Activated CD4-positive, alpha-beta T cell treated with anti-CD3 and anti-CD28 coated beads, Interleukin-2, Interleukin-6, amounts not matched to agents 100 ng/mL and 50 ng/mL, durations not matched to agents 16 hours and 8 hours (primary cell): ENCODE measurements around the gene LYAR.

Experiments
- DNase-seq: peaks from one replicate; pipeline ENCODE4 v3.0.0-alpha.2; 2020

The LYAR gene

GRCh38 chr4:4289941-4290850, at the start of gene LYAR, which contains the start of gene ZBTB49:
Gene LYAR, minus strand, starts transcription at chr4:4290154. Its CDS starts 6,412 bp downstream, at chr4:4283742.
Gene ZBTB49, plus strand, starts transcription at chr4:4290251. Its CDS starts 9,695 bp downstream, at chr4:4299946.
- peak; percentile 98 for DNase-seq

GRCh38 chr4:4339504-4340085, 49.6 kb upstream of the LYAR start:
- no peak for DNase-seq

- DNase-seq: no peak
Measured at GRCh38 chr4:4338210-4339001, 48.5 kb upstream of the LYAR start.

GRCh38 chr4:4334798-4335520, 45.0 kb upstream of the LYAR start:
- peak; percentile 81 for DNase-seq

GRCh38 chr4:4333265-4333706, 43.3 kb upstream of the LYAR start:
- no peak for DNase-seq

GRCh38 chr4:4332529-4332928, 42.6 kb upstream of the LYAR start:
- no peak for DNase-seq

GRCh38 chr4:4330794-4331193, 40.8 kb upstream of the LYAR start:
- no peak for DNase-seq

- DNase-seq: no peak
Measured at GRCh38 chr4:4329496-4329895, 39.5 kb upstream of the LYAR start.

GRCh38 chr4:4328840-4329239, 38.9 kb upstream of the LYAR start:
- no peak for DNase-seq

- no peak for DNase-seq
Measured at GRCh38 chr4:4328206-4328605, 38.3 kb upstream of the LYAR start.

- no peak for DNase-seq
Measured at GRCh38 chr4:4327652-4328121, 37.7 kb upstream of the LYAR start.

- DNase-seq: no peak
Measured at GRCh38 chr4:4326166-4326565, 36.2 kb upstream of the LYAR start.

GRCh38 chr4:4325321-4325720, 35.4 kb upstream of the LYAR start:
- DNase-seq: no peak

GRCh38 chr4:4323705-4324534, 34.0 kb upstream of the LYAR start:
- DNase-seq: no peak

GRCh38 chr4:4321951-4322688, 32.2 kb upstream of the LYAR start:
- DNase-seq: no peak

GRCh38 chr4:4320951-4321714, 31.2 kb upstream of the LYAR start:
- DNase-seq: no peak

- no peak for DNase-seq
Measured at GRCh38 chr4:4320528-4320927, 30.6 kb upstream of the LYAR start.

- DNase-seq: no peak
Measured at GRCh38 chr4:4317496-4318232, 27.7 kb upstream of the LYAR start.

- DNase-seq: no peak
Measured at GRCh38 chr4:4316150-4316495, 26.2 kb upstream of the LYAR start.
